Aorta (tissue), 5 donors: ENCODE results near the gene NXN. TPM values are rescaled to one million over a fixed set of nuclear protein-coding genes. Genes with fewer than 3 reads are reported as not detected.
"Not testable (repeated sequence)": the region's sequence is repeated elsewhere in the genome, so short reads cannot be mapped to it uniquely, and the experiment has no call there.

Experiments
- ATAC-seq: fragments of 200-7000 bp; cut with Tn5 transposase; one replicate; pipeline ENCODE4 v1.9.1; 2022; ENCODE audit warnings: moderate library complexity; ENCODE audit not compliant: low FRiP score
- DNase-seq, 2 donors: peaks; one replicate each; pipeline ENCODE4 v3.0.0-alpha.2; 2020
- H3K27ac ChIP-seq, 2 donors: one replicate each; pipeline ENCODE4 v1.5.1; 2013; ENCODE audit warnings: low read length in 2 of 2, mild to moderate bottlenecking in 2 of 2, moderate library complexity in 2 of 2, control low read depth in 1 of 2, inconsistent platforms in 1 of 2, low read depth in 1 of 2
- H3K27me3 ChIP-seq, 2 donors: one replicate each; pipeline ENCODE4 v1.6.1; 2013; ENCODE audit warnings: control low read depth in 1 of 2, low read length in 1 of 2, mild to moderate bottlenecking in 1 of 2, moderate library complexity in 1 of 2; ENCODE audit not compliant: insufficient read depth in 2 of 2, control insufficient read depth in 1 of 2
- H3K36me3 ChIP-seq, 2 donors: one replicate each; pipeline ENCODE4 v1.6.1; 2013; ENCODE audit warnings: control low read depth in 1 of 2, low read length in 1 of 2, mild to moderate bottlenecking in 1 of 2; ENCODE audit not compliant: insufficient read depth in 2 of 2, control insufficient read depth in 1 of 2
- H3K4me1 ChIP-seq, 2 donors: one replicate each; pipeline ENCODE4 v1.6.1; 2013; ENCODE audit warnings: low read length in 2 of 2, control low read depth in 1 of 2, mild to moderate bottlenecking in 1 of 2, moderate library complexity in 1 of 2; ENCODE audit not compliant: insufficient read depth in 2 of 2, control insufficient read depth in 1 of 2
- H3K4me3 ChIP-seq, 2 donors: one replicate each; pipeline ENCODE4 v1.5.1; 2013; ENCODE audit warnings: low read length in 2 of 2, control low read depth in 1 of 2, mild to moderate bottlenecking in 1 of 2
- H3K9me3 ChIP-seq: one replicate; pipeline ENCODE4 v1.6.1; 2013; ENCODE audit warnings: mild to moderate bottlenecking, low read length; ENCODE audit not compliant: control insufficient read depth
- WGBS, 2 donors: extraction: QIAGEN DNeasy Blood & Tissue Kit; methylation state at CpG; one replicate each; pipeline ENCODE4 v1.1.7; 2013; 5-methylcytosine and 5-hydroxymethylcytosine counted together
- intact Hi-C, 2 donors: fragments of 100-400 bp; cut with DNase I; formaldehyde crosslinking; loops; one replicate each; pipeline versions ENCODE4 v1.14.2 to v1.15.0; 2022
- polyA plus RNA-seq, 2 donors: library from polyadenylated mRNA; stranded (reverse); fragments of 200-250 nt; gene quantifications; one replicate each; pipeline ENCODE4 v1.2.3, GENCODE V29; 2013
- total RNA-seq, 2 donors: library from RNA; stranded (reverse); fragmentation: NEBNext Ultra II Directional; extraction: Animal tissue kit (Norgen Biotek cat#: 25700); gene quantifications; one replicate each; pipeline ENCODE4 v1.2.1, GENCODE V29; 2021
- donor health status: healthy with polysubstance abuse.
- donor health status: Bipolar disorder and iron deficiency.
- donor health status: DM: no; HTN: no; CAD: no.
- donor health status: DM: no; HTN: no; CAD: no.
- donor health status: DM: yes; HTN: yes; CAD: no.

Gene NXN
- total and polyA plus RNA-seq, 4 donors, result 13.0 to 41.0 (median 21.9) TPM

DNA sequence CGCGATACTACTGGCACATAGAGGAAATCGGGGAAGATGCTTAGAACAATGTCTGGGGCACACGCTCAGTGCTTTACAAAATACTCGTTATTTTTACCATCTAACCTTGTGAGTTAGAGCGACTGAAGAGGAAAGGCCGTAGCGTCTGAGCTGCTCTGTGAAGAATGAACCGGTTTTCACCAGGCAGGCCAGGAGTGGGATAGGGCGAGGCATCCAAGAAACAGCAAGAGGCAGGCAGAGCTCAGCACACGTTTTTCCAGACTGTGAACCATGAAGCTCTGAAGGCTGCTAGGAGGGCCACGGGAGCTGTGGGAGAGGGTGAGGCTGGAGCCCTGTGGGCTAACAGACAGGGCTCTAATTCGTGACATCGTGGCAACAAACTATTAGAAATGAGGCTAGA lies 101.9 kb downstream of the NXN start:
- WGBS, 2 donors, result 81 to 88% methylated on average over 14 of the region's 14 CpGs
- no peak for ATAC-seq
- Histone ChIP-seq H3K4me1 (peaks cover 0 to 3% of the 10 kb centered on the region in 2 donors), H3K27ac (no peak overlapping the region), H3K36me3 (no peaks in the 10 kb centered on the region), H3K9me3 (no peaks in the 10 kb centered on the region), H3K27me3 (no peaks in the 10 kb centered on the region), H3K4me3 (no peak overlapping the region)
- intact Hi-C loops, result loop anchor here in 1 of 2 donors (10.0 kb wide), 1 partner anchor 97 kb away; the partner anchor contains the start of gene NXN
- DNase-seq, result no peak

DNA sequence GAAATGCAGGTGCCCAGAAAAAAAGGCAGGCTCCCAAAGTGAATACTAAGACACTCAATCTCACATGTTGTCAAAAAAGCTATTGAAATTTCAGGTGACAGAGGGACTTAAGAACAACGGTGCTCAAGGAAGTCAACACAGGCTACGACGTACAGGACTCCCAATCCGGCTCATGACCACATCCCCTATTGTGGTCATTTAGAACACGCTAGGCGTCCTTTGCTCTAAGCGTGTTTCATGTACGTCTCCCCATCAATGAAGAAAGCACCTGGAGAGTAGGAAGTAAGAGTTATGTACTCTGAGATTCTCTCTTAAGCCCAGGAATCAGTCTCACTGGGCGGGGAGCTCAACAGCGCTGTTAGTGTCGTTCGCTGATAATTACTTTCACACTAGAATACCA lies 103.3 kb downstream of the NXN start:
- ATAC-seq (no peak), DNase-seq (no peak)
- WGBS, 2 donors, result 91 to 92% methylated on average over 12 of the region's 12 CpGs
- Histone ChIP-seq H3K9me3 (no peaks in the 10 kb centered on the region), H3K36me3 (no peaks in the 10 kb centered on the region), H3K4me3 (no peak overlapping the region), H3K27ac (no peak overlapping the region), H3K27me3 (no peaks in the 10 kb centered on the region), H3K4me1 (peaks cover 0 to 3% of the 10 kb centered on the region in 2 donors)
- intact Hi-C loops, result loop anchor here in 1 of 2 donors (10.0 kb wide), 1 partner anchor 99 kb away; the partner anchor contains the start of gene NXN

DNA sequence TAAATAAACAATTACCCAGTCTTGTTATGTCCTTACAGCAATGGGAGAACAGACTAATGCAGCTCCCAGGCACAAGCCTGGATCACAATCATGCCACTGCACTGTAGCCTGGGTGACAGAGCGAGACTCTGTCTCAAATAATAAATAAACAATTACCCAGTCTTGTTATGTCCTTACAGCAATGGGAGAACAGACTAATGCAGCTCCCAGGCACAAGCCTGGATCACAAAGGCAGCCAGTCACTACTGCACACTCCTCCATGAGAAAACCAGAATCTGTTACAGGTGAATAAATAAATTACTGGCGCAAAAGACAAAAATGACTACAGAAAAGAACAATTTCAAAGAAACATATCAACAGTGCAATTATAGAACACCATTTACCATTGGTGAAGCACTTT lies 105.0 kb downstream of the NXN start:
- not testable (repeated sequence) for H3K4me1 ChIP-seq, DNase-seq, H3K27ac ChIP-seq, H3K4me3 ChIP-seq, H3K27me3 ChIP-seq, ATAC-seq, H3K36me3 ChIP-seq, H3K9me3 ChIP-seq
- intact Hi-C loops, result loop anchor here in 1 of 2 donors (10.0 kb wide), 1 partner anchor 100 kb away; the partner anchor contains the start of gene NXN
- WGBS, 2 donors, result 92 to 93% methylated on average over 2 of the region's 2 CpGs

DNA sequence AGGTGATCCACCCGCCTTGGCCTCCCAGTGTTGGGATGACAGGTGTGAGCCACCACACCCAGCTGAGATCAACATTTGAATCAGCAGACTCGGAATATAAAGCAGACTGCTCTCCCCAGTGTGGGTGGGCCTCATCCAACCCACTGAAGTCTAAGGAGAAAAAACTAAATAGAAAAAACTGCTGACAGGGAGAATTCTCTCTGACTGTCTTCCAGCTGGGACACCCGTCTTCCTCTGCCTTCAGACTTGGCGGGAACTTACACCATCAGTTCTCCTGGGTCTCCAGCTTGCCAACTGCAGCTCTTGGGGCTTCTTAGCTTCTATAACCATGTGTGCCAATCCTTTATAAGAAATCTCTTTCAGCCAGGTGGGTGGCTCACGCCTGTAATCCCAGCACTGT lies 106.7 kb downstream of the NXN start:
- Histone ChIP-seq H3K4me1 (no peaks in the 10 kb centered on the region), H3K9me3 (no peaks in the 10 kb centered on the region), H3K36me3 (no peaks in the 10 kb centered on the region), H3K27me3 (no peaks in the 10 kb centered on the region), H3K4me3 (no peak overlapping the region), H3K27ac (no peak overlapping the region)
- DNase-seq (no peak), ATAC-seq (no peak)
- intact Hi-C loops, result loop anchor here in 1 of 2 donors (10.0 kb wide), 1 partner anchor 102 kb away; the partner anchor contains the start of gene NXN
- 94 to 95% methylated on average over 5 of the region's 5 CpGs for WGBS, 2 donors

DNA sequence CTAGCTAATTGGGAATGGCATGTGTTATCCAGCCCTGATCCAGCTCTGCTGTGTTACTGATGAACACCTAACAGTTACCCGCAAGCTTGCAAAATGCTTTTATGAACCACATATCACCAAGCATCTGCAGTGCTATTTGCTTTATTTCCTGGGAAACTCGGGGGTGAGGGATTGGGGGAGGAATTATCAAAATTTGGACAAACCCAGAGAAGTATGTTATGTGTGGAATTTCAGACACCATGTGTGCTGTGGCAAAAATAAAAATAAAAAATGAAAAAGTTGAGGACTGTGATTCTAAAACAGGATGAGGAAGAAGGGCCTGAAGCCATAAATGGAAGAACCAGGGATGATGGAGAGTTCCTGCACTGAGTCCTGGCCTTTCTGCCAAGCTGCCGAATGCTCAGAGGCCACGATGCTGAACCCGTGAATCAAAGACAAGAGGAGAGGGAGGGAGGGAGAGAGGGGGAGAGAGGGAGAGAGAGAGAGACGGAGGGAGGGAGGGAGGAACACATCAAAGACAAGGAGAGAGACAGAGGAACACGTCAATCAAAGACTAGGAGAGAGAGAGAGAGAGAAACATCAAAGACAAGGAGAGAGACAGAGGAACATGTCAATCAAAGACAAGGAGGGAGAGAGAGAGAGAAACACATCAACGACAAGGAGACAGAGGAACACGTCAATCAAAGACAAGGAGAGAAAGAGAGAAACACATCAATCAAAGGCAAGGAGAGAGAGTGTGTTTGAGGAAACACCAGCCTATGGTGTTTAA lies 107.6 kb downstream of the NXN start:
- intact Hi-C loops, result loop anchor here in 1 of 2 donors (10.0 kb wide), 1 partner anchor 103 kb away; the partner anchor contains the start of gene NXN
- no peaks in the 10 kb centered on the region for H3K36me3 ChIP-seq
- H3K27me3 ChIP-seq, result no peaks in the 10 kb centered on the region
- 21 to 42% methylated on average over 9 of the region's 9 CpGs for WGBS, 2 donors
- no peaks in the 10 kb centered on the region for H3K4me1 ChIP-seq
- ATAC-seq (no peak), DNase-seq (no peak)
- no peak overlapping the region for H3K27ac ChIP-seq
- no peak overlapping the region for H3K4me3 ChIP-seq
- no peaks in the 10 kb centered on the region for H3K9me3 ChIP-seq

DNA sequence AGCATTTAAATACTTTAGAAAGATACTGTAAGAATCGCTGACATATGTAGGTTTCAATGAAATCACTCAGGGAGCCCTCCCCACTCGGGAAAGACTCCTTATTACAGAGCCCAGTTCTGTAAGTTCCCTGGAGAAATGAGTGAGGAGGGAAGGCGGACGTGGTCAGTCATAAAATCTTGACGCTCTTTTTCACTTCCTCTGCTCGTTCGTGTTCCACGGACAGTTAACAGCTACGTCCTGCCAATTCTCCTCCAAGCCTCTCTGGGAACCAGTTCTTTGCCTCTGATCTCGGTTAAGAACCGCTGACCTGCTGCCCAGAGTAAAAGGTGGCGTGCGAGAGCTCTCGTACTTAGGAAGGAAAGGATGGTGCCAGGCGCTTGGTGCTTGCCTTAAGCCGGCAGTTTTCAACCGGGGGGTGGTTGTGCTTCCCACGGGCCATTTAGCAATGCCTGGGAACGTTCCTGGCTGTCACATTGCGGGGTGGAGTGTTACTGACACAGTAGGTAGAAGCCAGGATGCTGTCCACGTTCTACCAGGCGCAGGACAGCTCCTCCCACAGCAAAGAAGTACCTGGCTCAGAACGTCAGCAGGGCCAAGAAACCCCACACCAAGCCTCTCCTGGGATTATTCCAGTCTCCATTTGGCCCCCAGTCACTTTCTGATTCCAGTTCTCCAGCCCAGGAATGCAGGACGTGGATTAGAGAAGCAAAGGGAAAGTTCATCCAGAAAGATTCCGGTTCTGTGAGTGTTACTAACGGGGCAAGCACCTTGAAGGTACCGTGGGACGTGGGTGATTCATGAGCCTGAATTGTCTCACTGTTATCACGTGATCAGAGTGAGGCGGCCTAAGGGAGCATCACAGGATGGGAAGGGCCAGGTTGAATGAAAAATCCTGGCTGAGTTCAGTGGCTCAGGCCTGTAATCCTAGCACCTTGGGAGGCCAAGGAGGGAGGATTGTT lies 109.7 kb downstream of the NXN start:
- H3K4me1 ChIP-seq, result no peaks in the 10 kb centered on the region
- WGBS, 2 donors, result 3 to 9% methylated on average over 30 of the region's 30 CpGs

DNA sequence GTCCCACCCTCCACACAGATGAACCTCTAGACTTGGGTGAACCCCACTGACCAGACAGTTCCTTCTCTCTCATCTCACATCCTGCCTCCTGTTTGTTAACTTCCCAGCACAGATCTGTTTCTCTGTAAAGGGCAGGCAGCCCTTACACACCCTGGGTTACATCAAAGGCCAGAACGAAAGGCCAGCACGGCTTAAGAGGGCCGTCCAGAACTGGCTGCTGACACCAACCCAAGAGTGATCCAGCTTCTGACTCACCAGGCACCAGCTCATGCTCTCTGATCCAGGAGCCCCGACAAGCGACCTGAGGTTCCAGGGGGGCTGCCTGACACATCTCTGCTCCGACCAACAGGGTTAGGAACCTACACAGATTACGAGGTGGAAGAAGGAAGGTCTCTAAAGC lies 110.5 kb downstream of the NXN start:
- no peaks in the 10 kb centered on the region for H3K4me1 ChIP-seq
- no peaks in the 10 kb centered on the region for H3K27me3 ChIP-seq
- H3K4me3 ChIP-seq, result peak overlapping the region in 1 of 2 donors; percentile 50
- no peaks in the 10 kb centered on the region for H3K36me3 ChIP-seq
- intact Hi-C loops, result no loop called here
- 1 to 6% methylated on average over 7 of the region's 7 CpGs for WGBS, 2 donors
- no peaks in the 10 kb centered on the region for H3K9me3 ChIP-seq
- H3K27ac ChIP-seq, result no peak overlapping the region
- DNase-seq, result peak; percentile 79 to 86
- ATAC-seq, result peak; percentile 93

More for the DNA sequence above, 109.7 kb downstream of the NXN start:
- DNase-seq (peak in 1 of 2 donors; percentile 60), ATAC-seq (peak; percentile 71)
- no peaks in the 10 kb centered on the region for H3K9me3 ChIP-seq
- intact Hi-C loops, result loop anchor here in 1 of 2 donors (10.0 kb wide), 1 partner anchor 105 kb away; the partner anchor contains the start of gene NXN
- H3K27ac ChIP-seq, result peak overlapping the region; percentile 6 to 61
- H3K36me3 ChIP-seq, result no peaks in the 10 kb centered on the region
- H3K4me3 ChIP-seq, result peak overlapping the region in 1 of 2 donors; percentile 50
- H3K27me3 ChIP-seq, result no peaks in the 10 kb centered on the region

DNA sequence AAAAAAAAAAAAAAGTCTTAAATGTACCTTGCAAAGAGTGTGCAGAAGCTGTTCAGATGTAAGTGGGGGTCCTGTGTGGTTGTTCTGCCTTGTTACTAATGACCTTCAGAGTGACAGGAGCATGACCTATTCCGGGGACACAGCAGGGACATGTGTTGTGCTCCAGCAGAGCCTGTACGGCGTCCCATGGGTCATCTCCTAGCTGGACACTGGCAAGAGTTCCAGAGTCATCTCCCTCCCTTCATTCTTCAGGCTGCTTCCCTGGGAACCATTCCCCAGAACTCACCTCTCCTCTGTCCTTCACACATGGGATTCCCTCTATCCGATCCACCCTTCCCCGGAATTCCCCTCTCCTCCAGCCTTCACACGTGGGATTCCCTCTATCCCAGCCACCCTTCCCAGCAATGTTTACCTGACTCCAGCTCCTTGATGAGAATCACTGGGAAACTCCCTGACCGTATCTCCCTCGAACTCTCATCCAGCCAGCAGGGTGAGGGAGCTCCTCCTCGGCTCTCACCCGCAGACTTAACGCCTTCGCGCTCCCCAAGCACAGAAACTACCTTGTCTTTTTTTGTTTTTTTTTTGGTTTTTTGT lies 111.6 kb downstream of the NXN start:
- Histone ChIP-seq H3K36me3 (no peaks in the 10 kb centered on the region), H3K27me3 (no peaks in the 10 kb centered on the region), H3K27ac (no peak overlapping the region), H3K9me3 (no peaks in the 10 kb centered on the region), H3K4me1 (no peaks in the 10 kb centered on the region), H3K4me3 (no peak overlapping the region)
- WGBS, 2 donors, result 91 to 95% methylated on average over 13 of the region's 13 CpGs
- ATAC-seq (no peak), DNase-seq (no peak)
- intact Hi-C loops, result no loop called here
